GM04504 (cell line): Measurements from ENCODE around the gene MRPL16.

Experiments used
- DNase-seq: peaks from one replicate; pipeline ENCODE4 v3.0.0-alpha.2; 2012; ENCODE audit warnings: low read depth

MRPL16 gene

GRCh38 chr11:59771605-59772004 lies 39.0 kb downstream of the MRPL16 start:
- DNase-seq = no peak

GRCh38 chr11:59770869-59771268 lies 39.7 kb downstream of the MRPL16 start:
- DNase-seq = no peak

DNA sequence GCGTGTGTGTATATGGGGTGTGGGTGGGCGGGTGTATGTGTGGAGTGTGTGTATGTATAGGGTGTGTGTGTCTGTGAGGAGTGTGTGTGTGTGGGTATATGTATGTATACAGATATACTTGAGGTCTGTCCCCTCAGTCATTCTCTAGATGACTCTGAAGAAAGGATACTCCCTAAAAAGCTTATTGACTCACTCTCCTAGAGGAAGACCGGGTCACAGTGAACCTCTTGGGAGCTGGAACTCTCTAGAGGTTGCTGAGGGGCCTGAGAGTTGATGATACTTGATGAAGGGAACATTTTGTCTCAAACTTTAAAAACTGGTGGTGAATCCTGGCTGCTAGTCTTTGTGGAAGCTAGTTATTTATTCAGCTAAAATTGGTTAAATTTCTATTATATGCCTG lies 40.3 kb downstream of the MRPL16 start:
- no peak for DNase-seq

DNA sequence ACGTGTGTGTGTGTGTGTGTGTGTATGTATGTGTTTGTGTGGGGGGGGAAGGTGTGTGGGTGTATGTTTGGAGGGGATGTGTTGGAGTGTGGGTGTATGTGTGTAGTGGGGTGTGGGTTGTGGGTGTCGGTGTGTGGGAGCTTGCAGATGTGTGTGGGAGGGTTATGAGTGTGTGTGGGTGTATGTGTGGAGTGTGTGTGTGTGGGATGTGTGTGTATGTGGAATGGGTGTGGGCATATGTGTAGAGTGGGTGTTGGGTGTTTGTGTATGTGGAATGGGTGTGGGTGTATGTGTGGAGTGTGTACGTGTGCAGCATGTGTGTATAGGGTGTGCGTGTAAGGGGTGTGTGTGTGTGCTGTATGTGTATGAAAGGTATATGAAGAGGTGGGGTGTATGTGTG lies 40.8 kb downstream of the MRPL16 start:
- DNase-seq = no peak

DNA sequence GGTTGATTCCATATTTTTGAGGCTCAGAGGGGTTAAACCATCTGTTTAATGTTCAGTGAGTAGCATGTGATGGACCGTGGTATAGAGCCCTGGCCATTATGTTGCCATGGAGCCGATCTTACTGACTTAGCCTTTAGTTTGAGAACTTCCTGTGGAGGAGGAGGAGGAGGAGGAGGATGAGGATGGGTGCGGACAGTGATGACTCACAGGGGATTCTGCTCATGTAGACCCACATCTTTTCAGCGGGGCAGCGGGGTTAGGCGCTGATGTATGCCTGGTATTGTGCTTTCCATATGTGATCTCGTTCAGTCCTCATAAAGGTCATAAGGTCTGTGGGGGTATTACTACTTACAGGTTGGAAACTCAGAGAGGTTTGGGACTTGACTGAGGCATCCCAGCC lies 41.5 kb downstream of the MRPL16 start:
- no peak for DNase-seq

DNA sequence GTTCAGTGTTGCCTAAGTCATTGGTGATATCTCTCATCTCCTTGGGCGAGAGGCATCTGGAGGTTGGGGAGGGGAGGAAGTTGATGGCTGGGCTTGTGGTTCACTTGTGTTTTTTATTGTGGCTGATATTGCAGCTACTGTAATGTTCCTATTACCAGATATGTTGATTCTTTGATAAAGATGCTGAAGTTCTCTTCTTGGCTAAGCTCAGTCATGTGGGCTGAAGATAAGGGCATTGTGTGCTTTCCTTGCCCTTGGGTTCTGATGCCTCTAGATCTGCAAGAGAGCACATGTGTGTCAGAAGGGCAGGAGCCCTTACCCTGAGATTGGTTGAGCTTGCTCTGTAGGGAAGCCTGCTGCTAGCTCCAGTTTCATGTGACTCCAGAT lies 43.4 kb downstream of the MRPL16 start:
- no peak for DNase-seq

GRCh38 chr11:59766542-59767224 lies 43.9 kb downstream of the MRPL16 start:
- no peak for DNase-seq

GRCh38 chr11:59765068-59765735 lies 45.4 kb downstream of the MRPL16 start:
- DNase-seq = no peak

GRCh38 chr11:59761993-59762392 lies 48.6 kb downstream of the MRPL16 start:
- no peak for DNase-seq

GRCh38 chr11:59760771-59761170 lies 49.8 kb downstream of the MRPL16 start:
- DNase-seq = no peak

GRCh38 chr11:59759900-59760299 lies 50.7 kb downstream of the MRPL16 start:
- DNase-seq = no peak

- DNase-seq = no peak
Observed at GRCh38 chr11:59758401-59759037, 52.1 kb downstream of the MRPL16 start.

DNA sequence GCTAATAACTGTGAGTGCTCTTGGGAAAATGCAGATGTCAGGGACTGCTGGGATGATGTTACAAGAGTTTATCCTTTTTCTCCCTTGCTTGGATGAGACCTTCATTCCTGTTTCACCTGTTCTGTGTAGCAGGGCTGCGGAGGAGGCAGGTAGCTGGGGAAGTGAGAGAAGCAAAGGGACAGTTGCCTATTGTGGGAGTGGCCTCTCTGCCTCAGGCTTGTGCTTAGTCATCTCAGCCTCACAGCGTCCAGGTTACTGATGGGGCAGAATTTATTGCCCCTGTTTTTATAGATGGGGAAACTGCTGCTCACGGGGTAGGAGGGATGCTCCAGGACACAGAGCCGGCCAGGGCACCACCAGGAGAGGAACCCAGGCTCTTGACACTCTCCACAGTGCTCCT lies 53.7 kb downstream of the MRPL16 start:
- no peak for DNase-seq

DNA sequence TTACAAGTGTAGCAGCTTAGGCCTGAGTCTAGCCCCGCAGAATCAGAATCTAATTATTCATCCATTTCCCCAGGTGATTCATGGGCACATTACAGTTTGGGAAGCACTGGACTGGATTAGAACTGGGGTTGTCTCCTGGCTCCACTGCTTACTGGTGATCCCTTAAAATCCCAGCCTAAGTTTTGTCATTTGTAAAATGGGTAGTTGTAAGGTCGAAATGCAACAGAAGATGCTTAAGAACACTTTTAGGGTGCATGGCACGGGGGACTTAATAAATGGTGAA lies 54.1 kb downstream of the MRPL16 start:
- DNase-seq = no peak
